Stimulated activated CD4-positive, alpha-beta T cell treated with anti-CD3 and anti-CD28 coated beads, Interleukin-2, amount 100 ng/mL, for 48 hours (primary cell): ENCODE data around the gene FYN.
"Not testable (repeated sequence)": the region's sequence is repeated elsewhere in the genome, so short reads cannot be mapped to it uniquely, and the experiment has no call there.

Source experiments
- DNase-seq, 2 donors: peaks; one replicate each; pipeline ENCODE4 v3.0.0-alpha.2; 2020

Gene FYN

DNA sequence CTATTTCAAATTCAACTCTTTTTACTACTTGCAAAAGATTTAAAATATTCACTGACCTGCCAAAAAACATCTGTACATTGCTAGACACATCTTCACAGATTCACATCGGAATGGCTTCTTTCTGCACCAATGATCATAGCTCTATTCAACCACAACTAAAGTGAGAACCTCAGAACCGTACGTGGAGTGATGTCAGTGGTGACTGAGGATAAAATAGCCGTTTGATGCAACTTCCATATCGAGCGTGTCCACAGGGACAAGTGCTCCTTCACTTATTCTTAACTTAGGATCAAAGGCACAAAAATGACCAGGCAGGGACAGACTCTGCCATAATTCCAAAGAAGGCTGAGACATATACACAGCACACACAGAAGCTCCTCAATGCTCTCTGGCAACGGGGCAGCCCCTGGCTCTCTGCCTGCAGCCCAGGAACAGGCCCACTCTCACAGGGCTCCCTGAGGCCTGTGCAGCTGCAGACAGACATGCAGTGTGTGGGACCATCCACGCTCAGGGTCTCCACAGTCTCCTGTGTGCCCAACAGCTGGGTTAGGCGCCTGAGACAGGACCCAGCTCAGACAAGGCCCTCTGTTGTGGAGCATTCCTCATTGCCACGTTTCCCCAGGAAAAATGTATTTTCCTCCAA lies 22.8 kb downstream of the FYN start:
- no peak for DNase-seq

DNA sequence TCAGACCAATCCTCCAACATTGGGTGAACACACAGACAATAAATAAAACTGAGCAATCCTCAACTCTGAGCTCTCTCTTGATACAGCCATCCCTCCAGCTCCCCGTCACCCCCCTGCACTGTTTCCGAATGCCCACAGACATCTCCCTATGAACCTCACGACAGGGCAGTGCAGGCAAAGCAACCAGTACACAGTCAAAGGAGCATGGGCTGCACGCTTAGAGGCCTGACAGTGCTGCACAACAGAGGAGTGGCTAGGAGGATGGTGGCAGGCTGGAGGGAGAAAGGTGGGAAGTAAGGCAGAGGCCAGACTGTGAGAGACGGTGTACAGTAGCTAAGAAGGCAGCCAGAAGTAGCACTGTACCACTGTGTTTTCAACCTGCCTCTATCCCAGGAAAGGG lies 24.0 kb downstream of the FYN start:
- no peak for DNase-seq

DNA sequence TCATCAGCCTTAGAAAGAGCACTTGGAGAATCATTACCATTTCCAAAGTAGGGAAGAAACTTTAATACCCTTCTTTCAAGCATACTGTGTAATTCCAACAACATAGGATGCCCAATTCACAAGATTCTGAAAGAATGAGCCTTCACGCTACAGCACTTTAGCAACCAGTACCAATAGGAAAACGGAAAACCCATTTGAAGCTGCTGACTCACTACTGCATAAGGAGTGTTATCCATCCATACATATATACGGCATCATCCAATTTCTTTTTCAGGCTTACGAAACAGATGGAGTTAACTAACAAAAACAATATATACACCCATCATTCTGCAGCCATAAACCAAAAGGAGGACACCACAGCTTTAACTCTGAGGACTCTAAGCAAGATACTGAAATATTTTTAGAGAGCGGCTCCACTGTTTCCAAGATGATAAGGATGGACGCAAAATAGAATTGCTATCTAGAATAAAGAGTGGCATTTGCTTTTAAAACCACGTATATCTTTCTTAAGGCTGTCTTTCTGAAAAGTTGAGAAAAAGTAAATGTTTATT lies 24.9 kb downstream of the FYN start:
- no peak for DNase-seq

DNA sequence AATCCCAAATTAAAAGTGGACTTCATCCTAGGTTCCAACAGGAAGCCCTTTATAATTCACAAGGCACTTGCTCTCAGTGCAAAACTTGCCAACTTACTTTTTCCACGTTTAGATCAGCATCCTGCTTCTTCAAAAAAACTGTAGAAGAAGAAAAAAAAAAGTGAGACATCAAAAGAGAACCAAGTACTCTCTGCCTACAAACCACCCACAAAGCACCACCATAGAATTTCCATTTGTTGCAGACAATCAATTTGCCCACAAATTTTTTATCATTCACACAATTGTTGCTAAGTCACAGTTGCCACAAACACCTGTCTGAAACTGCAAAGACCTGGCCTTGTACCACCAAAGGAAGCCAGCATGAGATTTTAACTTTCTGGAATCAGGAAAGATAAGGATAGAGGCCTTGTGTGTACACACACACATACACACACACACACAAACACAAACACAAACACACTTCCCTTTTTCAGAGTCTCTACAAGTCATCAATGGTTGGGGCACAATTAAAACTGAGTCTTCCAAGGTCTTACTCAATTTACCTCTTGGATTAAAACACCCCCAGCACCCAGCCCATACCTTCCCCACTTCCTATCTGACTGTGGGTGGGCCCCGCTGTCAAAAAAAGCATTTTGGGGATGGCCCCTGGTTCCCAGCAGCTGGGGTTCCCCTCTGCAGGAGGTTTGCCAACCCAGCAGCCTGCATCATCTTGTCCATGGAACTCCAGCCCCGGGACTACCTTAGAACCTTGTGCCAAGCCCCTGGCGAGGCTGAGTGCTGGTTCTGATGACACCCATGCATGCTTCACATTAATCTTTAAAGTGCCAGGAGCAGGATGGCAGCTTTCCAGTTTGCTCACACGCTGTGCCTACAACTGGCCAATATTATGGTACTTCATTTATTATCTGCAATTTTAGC lies 26.5 kb downstream of the FYN start:
- no peak for DNase-seq

DNA sequence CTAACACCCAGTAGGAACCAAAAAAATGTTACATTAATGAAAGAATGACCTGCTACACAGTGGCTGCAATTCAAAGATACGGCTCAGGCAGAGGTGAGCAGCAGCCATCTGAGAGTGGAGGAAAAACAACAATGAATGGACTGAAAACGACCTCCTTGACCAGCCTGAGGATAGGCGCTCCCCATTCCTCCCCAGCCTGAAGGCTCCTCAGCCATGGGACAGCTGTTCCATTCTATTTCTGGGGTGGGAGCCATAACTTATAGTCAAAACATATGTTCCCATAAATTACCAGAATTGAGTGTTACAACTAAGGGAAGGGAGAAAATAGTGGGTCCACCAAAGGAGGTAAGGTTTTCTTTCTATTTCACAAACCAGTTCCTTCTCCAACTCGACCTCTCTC lies 27.2 kb downstream of the FYN start:
- DNase-seq, result no peak

DNA sequence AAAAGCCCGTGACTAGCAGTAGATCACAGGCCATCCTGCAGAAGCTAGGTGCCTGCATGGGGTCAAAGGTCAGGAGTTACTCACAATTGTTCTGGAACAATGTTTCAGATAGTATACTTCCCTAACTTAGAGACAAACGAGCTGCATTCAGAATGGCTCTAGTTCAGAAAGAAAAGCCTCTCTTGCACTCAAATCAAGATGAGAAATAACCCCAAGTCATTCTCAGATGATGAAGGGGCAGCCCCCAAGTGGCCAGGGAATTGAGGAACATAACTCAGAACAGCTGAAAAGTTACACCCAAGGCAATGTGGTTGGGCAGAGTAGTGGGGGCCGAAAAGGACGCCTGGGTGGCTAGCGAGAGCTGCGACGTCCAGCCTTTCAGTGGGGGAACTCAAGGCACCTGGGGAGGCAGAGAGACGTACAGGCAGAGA lies 27.8 kb downstream of the FYN start:
- no peak for DNase-seq

DNA sequence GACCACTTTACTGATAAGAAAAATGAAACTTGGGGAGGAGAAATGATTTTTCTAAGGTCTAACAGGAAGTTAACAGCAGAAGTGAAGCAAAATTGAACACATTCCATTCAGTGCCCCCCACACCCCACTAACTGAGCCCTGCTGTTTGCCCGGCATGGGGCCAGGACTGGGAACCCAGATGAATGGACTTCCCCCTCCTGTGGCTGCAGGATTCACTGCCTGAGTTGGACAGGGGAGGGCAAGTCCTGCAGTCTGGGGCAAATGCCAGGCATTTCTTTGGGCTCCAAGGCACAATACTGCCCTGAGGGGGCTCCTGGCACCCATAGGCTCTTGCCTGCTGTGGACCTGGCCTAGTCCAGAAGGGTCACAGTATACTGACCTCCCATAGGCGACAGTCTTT lies 28.3 kb downstream of the FYN start:
- DNase-seq, result no peak

DNA sequence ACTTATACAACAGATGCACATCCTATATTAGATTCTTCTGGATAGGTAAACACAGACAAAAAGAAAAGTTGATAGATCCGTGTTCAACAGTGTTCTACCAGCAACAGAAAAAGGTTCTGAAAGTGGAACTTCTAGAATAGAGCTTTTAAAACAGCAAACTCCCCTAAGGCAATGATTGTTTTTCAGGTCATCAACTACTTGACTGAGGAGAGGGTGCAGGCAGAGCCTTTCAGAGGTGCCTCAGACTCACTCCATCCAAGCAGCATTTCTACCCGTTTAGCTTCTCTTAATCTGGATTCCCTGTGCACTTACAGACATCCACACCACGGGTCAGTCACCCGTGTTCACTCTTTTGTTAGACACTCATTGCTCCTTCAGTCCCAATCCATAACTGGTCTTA lies 28.9 kb downstream of the FYN start:
- DNase-seq, result no peak

DNA sequence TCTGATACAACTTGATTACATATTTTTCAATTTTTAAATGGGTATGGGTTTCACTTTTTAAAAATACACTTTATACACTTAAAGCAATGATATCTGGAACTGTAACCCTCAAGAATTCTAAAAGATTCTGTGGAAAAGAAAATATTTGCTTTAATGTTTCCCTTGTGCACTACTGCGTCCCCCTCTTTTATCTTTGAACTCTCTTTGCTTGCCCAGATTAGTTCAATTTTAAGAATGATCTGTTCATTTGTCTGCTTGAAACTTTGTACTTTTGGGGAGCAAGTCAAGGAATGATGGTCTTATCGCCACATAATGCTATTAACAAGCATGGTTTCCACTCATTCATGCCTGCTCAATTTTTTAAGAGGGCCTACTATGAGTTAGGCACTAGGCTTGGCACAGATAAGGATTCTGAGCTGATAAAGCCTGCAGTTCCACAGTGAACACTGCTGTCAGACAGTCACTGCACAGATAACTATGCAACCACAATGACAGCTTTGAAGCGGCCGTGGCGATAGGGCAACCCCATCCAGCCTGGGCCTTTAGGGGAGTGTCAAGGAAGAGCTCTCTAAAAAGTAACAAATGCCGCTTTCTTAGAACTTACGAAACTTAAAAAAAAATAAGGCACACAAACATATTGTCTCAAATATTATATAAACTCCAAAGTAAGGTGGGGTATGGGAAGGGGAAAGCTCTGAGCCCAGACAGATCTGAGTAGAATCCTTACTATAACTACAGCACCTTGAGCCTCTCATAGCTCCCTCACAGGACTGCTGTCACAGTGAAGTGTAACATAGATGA lies 29.7 kb downstream of the FYN start:
- DNase-seq, result peak in 1 of 2 donors; percentile 49

DNA sequence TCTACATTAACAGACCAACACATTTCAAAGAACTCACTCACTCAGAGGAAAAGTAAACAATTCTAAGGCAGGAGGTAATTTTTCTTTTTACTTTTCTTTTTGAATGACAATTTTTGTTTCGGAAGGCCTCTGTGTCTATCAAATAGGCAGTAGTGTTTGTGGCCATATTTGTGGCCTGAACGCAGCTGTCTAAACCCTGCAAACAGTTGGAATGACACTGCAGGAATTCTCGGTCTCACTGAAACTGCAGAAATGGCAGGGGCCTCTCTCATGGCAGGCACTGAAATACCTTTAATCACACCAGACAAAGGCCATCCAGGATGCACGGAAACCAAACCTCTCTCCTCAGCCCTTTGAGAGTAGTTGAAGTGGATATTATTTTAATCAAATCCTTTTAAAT lies 30.4 kb downstream of the FYN start:
- no peak for DNase-seq

DNA sequence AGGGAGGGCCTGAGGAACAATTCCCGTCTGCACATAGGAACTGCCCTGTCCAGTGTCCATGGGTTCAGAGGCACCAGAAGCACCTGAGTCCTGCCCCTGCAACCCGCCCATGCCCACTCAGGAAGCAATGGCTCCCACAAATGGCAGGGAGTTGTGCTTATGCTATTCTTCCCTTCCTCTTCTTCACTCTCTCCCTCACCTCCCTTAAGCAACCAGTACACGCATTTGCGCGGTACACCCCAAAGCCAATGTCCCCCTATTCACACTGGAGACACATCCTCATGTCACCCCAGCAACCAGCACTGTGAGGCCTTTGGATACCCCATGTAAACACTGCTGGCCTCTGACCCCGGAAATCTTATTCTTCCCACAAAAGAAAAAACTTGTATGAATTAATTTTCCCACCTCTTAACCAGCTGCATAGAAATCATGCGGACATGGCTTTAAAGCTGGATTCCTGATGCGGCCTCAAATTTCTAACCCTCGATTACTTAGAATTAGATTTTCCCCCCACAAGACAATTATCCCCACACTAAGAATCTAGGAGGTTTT lies 30.9 kb downstream of the FYN start:
- no peak for DNase-seq

DNA sequence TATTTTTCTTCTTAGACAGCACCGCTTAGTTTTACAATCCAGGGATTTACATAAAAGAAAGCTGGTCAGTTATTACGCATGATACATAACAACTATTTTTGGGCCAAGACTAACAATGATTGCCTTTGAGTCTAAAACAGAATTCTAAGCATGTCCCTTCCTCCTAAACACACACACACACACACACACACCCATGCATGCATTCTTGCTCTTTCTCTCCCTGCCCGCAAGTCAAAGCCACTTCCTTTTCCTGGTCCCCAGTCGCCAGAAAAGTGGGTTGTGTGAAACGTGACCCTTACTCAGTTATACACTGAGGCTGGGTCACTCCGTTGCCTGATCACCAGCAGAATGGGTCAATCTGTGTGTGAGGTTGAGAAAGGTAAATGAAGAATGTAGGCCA lies 31.4 kb downstream of the FYN start:
- DNase-seq, result no peak

DNA sequence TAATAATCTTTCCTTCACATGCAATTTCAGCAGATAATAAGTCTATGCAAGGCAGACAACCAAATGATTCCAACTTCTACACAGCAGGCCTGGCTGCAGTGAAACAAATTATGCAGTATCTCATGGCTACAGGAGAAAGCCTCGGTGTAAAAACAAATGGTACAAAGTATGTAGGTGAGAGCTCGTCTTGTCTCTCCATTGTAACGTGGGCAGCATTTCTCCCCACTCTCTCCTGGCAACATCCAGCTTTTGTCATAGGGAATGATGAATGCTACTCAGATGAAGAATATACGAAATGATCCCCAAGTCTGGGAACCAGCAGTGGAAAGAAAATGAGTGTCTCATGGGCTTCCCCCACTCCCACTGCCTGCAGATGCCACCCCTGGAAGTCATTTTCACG lies 32.4 kb downstream of the FYN start:
- DNase-seq, result no peak

DNA sequence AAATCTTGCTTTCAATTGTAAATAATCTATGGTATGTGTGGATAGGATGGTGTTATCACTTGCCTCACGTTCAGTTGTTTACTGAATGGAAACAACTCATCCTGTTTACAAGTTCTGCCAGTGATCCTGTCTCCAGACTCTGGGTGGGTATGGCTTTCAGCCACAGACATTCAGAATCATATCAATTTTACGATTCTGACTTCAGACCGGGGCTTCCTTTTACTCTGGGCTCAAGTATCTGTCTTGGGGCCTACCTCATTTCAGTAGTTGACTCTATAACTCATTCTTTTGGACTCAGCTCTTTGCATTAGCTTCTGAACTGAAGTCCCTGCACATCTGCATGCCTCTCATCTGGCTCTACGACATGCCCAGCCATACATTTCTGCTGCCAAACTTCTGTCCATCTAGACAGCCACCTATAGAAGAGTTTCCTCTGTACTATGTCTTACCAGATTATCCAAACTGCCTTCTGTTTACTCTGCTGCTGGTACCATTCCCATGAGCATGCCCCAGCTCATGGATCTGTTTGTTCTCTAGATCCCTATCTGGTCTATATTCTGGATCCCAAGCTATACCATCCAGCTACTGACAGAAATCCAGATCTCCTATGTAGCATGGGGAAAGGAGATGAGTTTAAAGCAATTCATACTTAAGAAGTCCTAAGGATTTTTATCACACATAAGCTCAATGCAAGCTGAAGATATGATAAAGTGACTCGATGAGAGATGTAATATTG lies 34.3 kb downstream of the FYN start:
- no peak for DNase-seq

DNA sequence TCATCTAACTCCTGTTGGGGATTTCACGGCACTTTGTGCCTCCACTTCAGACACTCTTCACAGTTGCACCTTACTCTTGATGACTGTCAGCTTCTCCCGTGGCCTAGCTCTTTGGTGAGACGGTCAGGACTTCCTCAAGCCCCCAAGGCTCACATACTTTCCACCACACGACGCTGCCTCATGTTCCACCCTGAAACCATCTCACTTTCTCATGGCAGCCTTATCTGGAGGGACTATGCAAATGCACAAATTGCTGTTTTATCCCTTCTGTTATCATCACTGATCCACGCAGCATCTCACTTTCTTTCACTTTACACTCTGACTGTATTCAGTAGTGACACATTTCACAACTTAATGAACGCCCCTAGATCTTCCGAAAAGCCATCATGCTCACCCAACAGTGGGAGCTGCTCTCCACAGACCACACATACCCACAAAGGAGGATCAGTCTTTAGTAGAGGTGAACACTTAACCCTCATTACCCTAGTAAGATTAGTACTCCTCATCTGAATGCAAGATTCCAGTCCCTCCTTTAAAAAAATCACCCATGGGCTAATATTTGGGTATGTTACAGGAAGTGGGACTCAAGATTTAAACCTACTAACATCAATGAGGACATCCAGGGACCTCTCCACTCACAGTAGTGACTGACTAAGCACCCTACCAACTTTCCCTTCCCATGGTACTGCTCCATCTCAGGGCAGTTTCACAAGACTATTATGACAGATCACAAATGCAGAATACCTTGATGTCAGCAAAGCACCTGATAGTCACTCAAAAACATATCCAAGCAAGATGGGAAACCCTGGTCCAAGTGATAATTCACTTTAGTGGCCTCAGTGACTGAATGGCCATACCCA lies 35.4 kb downstream of the FYN start:
- peak in 1 of 2 donors; percentile 47 for DNase-seq

DNA sequence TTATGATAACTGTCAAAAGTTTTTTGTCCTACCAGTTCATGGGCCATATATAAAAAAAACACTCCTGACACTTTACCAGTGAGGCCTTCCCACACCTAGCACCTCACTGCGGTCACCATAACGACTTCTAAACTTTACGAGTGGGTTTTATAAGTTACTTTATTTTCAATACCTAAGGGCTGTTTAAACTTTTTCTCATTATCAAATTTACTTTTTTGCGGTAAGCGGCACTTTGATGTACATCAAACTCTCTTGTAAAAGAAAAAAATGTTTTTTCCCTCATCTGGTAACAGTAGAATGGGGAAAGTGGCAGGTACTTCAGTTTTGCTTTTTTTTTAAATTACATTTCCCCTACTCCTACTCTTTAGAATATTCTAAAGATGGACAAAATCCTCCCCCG lies 36.2 kb downstream of the FYN start:
- DNase-seq, result no peak

DNA sequence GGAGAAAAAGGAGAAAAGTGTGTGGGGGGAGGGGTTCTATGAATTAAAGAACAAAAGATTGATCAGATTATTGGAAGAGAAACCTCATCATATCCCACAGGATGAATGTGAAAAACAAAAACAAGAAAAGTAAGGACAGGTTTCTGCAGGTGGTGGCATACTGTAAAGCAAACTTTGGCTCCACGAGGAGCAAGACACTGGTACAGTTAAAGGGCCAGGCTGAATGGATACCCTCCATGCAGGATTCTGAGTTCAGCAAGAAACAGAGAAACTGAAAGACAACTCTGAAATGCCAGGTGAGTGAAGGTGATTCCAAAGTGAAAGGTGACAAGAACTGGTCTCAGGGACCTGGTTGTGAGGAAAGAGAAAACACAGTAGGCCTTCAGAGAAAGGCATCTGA lies 37.4 kb downstream of the FYN start:
- DNase-seq, result no peak

DNA sequence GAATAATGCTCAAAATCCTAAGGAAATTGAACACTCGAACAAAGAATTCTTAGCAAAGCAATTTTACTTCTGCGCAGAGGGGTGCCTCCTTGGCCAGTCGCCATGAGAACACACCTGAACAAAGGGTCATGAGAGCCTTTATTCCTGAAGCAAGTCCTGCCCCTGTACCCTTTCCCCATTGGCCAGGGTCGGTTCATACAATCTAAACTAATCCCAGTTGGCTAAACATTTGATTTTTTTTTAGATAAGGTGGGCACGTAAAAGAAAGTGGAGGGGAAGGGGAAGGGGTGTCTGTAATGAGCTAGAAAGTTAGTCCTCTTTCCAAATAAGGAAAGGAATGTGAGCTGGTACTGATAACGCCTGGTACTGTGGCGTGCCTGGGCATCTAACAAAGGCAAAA lies 37.9 kb downstream of the FYN start:
- not testable (repeated sequence) for DNase-seq

DNA sequence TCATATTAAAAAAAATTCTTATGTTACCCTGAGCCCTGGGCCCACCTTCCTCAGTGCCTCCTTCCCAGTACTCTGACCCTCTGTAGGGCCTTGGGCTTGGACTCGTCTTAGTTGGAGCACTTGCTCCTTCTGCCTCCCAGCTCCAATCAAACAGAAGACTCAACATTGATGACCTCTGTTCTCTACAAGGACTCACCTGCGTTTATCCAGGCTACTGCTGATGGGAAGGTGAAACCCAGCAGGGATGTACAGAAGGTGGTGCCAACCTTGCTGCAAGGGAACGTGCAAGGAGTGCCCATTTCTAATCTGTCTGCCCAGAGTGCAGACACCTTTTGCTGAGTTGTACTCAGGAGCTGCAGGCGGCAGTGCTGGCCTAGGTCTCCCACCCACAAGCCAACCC lies 38.9 kb downstream of the FYN start:
- no peak for DNase-seq

DNA sequence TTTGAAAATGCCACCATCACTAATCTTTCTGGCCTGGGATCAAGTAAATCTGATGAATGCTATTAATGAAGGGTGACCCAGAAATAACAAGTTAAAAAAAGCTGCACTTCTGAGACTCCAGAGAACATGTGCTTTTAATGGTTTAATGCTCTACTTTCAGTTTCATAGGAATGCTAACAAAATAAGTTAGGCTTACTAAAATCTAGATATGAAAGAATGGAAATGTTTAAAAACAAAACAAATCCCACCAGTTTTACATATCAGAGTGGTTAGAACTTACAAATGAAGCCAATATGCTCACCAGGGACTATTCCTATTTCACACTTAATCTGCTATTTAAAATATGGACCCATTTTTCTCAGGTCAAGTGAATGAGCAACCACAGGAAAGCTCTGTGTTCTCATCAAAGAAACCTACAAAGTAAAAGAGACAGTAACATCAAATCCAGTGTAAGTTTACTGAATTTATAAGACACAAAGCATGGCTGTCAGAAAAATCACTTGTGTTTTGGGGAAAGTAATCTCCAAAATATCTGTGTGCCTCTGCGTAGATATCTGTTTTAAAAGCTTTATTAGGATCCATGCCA lies 40.3 kb downstream of the FYN start:
- DNase-seq, result no peak

DNA sequence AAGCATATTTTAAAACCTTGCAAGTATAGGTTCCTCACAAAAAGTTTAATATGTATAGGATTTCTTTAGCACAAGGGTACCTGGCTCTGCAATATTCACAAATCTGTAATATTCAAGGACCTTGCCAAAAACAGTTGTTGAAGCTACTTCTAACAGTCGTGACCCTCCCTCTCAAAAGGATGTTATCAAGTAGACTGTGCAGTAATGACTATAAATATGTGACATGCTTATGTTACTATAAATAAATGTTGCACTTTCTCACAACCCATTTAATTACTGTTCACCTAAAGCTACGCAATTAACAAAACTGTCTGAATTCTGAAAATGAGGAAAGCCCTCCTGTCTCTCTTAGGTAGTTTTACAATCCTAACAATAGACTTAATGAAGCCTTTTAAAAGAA lies 41.8 kb downstream of the FYN start:
- DNase-seq, result no peak
